B cell (primary cell): ENCODE data around the gene GMEB2.

Source experiments
- CTCF ChIP-seq: fragments of 200-600 bp; IDR thresholded peaks from one replicate; pipeline ENCODE4 v1.8.0; 2022; ENCODE audit warnings: antibody characterized with exemption, mild to moderate bottlenecking
- EZH2 ChIP-seq: IDR thresholded peaks from 2 replicates; pipeline ENCODE4 v1.6.1; 2012; ENCODE audit warnings: borderline replicate concordance, low read depth, mild to moderate bottlenecking, moderate library complexity, low read length; ENCODE audit not compliant: insufficient read depth, poor library complexity, severe bottlenecking

- TF ChIP-seq EZH2 (no peak), CTCF (no peak)
Observed at GRCh38 chr20:63540417-63541186, 86.3 kb downstream of the GMEB2 start.
